KMS-11 (cell line): Measurements from ENCODE around the gene PLEKHM1.

Experiments
- H2AFZ ChIP-seq: fragments of 200-600 bp; sonication (generic); 2 replicates; pipeline ENCODE4 v1.6.1; 2016; ENCODE audit warnings: antibody characterized with exemption, mixed run types, low read depth
- H3K27ac ChIP-seq: fragments of 200-600 bp; sonication (generic); 2 replicates; pipeline ENCODE4 v1.6.1; 2016; ENCODE audit warnings: mild to moderate bottlenecking, mixed run types
- H3K27me3 ChIP-seq: fragments of 200-600 bp; sonication (generic); 2 replicates; pipeline ENCODE4 v1.6.1; 2017; ENCODE audit warnings: mild to moderate bottlenecking, low read depth, mixed run types, moderate library complexity; ENCODE audit not compliant: insufficient read depth
- H3K36me3 ChIP-seq: fragments of 200-600 bp; sonication (generic); 2 replicates; pipeline ENCODE4 v1.6.1; 2017; ENCODE audit warnings: mild to moderate bottlenecking, mixed run types; ENCODE audit not compliant: insufficient read depth
- H3K4me1 ChIP-seq: fragments of 200-600 bp; sonication (generic); 2 replicates; pipeline ENCODE4 v1.6.1; 2016; ENCODE audit warnings: mild to moderate bottlenecking, low read depth, mixed run types; ENCODE audit not compliant: poor library complexity, severe bottlenecking
- H3K4me2 ChIP-seq: fragments of 200-600 bp; sonication (generic); 2 replicates; pipeline ENCODE4 v1.7.0; 2016; ENCODE audit warnings: mild to moderate bottlenecking, mixed run types
- H3K4me3 ChIP-seq: fragments of 200-600 bp; sonication (generic); IDR thresholded peaks from 2 replicates; pipeline ENCODE4 v1.6.1; 2017; ENCODE audit warnings: low read depth, low read length, mixed read lengths; ENCODE audit not compliant: insufficient read depth
- H3K79me2 ChIP-seq: fragments of 200-600 bp; sonication (generic); 2 replicates; pipeline ENCODE4 v1.6.1; 2016; ENCODE audit warnings: low read depth, mixed run types; ENCODE audit not compliant: insufficient read depth
- H3K9ac ChIP-seq: fragments of 200-600 bp; sonication (generic); 2 replicates; pipeline ENCODE4 v1.6.1; 2016; ENCODE audit warnings: mild to moderate bottlenecking, mixed run types
- H4K20me1 ChIP-seq: fragments of 200-600 bp; sonication (generic); 2 replicates; pipeline ENCODE4 v1.6.1; 2016; ENCODE audit warnings: mild to moderate bottlenecking, mixed run types; ENCODE audit not compliant: insufficient read depth
- CTCF ChIP-seq: fragments of 200-600 bp; sonication (generic); conservative IDR thresholded peaks from 2 replicates; pipeline ENCODE4 v1.6.1; 2017; ENCODE audit warnings: low read depth, mild to moderate bottlenecking, antibody characterized with exemption, low read length, moderate library complexity, mixed read lengths

PLEKHM1 gene

GRCh38 chr17:45410144-45411091 lies 80.1 kb downstream of the PLEKHM1 start:
- H3K27me3 ChIP-seq, result no peaks in the 10 kb centered on the region
- TF ChIP-seq CTCF, result no peak
- H3K79me2 ChIP-seq, result peaks cover 37% of the 10 kb centered on the region
- peak overlapping the region; percentile 78 for H3K4me3 ChIP-seq
- H3K4me2 ChIP-seq, result peak overlapping the region; percentile 94
- peak overlapping the region; percentile 63 for H2AFZ ChIP-seq
- H3K27ac ChIP-seq, result peak overlapping the region; percentile 64
- peaks cover 39% of the 10 kb centered on the region for H3K4me1 ChIP-seq
- H3K36me3 ChIP-seq, result no peaks in the 10 kb centered on the region
- peak overlapping the region; percentile 80 for H3K9ac ChIP-seq
- H4K20me1 ChIP-seq, result no peaks in the 10 kb centered on the region

GRCh38 chr17:45409659-45410076 lies 80.9 kb downstream of the PLEKHM1 start:
- TF ChIP-seq CTCF, result no peak
- no peaks in the 10 kb centered on the region for H3K27me3 ChIP-seq
- no peaks in the 10 kb centered on the region for H4K20me1 ChIP-seq
- peak overlapping the region; percentile 63 for H2AFZ ChIP-seq
- peak overlapping the region; percentile 64 for H3K27ac ChIP-seq
- H3K36me3 ChIP-seq, result no peaks in the 10 kb centered on the region
- H3K4me1 ChIP-seq, result peaks cover 39% of the 10 kb centered on the region
- peak overlapping the region; percentile 78 for H3K4me3 ChIP-seq
- H3K9ac ChIP-seq, result peak overlapping the region; percentile 80
- peaks cover 37% of the 10 kb centered on the region for H3K79me2 ChIP-seq
- H3K4me2 ChIP-seq, result peak overlapping the region; percentile 94

- no peak for TF ChIP-seq CTCF
- Histone ChIP-seq H3K79me2 (peaks cover 37% of the 10 kb centered on the region), H3K27ac (peak overlapping the region; percentile 64; the same call in 1 of the 2 replicates), H3K4me3 (no peak overlapping the region), H4K20me1 (no peaks in the 10 kb centered on the region), H3K9ac (peak overlapping the region; percentile 80; the same call in 1 of the 2 replicates), H2AFZ (no peak overlapping the region), H3K36me3 (no peaks in the 10 kb centered on the region; the same call in 1 of the 2 replicates), H3K27me3 (no peaks in the 10 kb centered on the region), H3K4me1 (peaks cover 39% of the 10 kb centered on the region), H3K4me2 (peak overlapping the region; percentile 94)
Measured at GRCh38 chr17:45408611-45409421, 81.7 kb downstream of the PLEKHM1 start.

DNA sequence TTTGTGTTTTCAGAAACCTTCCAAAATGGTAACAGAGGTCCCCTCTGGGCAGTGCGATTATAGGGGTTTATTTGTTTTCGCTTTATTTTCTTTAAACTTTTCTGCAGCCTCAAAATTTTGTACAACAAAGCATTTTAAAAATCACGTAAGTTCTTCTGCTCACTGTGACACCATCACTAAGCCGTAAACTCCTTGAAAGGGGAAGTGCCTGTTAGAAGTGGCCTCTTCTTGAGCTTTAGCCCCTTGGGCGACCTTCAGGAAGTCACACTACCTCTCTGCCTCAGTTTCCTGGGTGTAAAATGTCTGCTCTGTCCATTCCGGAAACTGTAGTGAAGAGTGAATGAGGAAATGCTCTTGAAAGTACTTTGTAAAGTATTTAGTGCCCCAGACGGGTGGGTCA lies 84.4 kb downstream of the PLEKHM1 start:
- TF ChIP-seq CTCF, result no peak
- Histone ChIP-seq H3K4me2 (no peak overlapping the region), H3K36me3 (no peaks in the 10 kb centered on the region; the same call in 1 of the 2 replicates), H3K27ac (no peak overlapping the region), H3K9ac (no peak overlapping the region), H3K4me1 (peaks cover 25% of the 10 kb centered on the region), H2AFZ (no peak overlapping the region), H3K79me2 (peaks cover 37% of the 10 kb centered on the region), H3K27me3 (no peaks in the 10 kb centered on the region), H4K20me1 (no peaks in the 10 kb centered on the region), H3K4me3 (no peak overlapping the region)
